HG02610 (cell line): ENCODE measurements around the gene EXOC3L2.
"Not testable (repeated sequence)": the region's sequence is repeated elsewhere in the genome, so short reads cannot be mapped to it uniquely, and the experiment has no call there.

Experiments
- ATAC-seq: cut with Tn5 transposase; IDR thresholded peaks from one replicate; pipeline ENCODE4 v1.9.1; 2021; ENCODE audit warnings: mild to moderate bottlenecking, moderate library complexity; ENCODE audit not compliant: unreplicated experiment

Gene EXOC3L2

GRCh38 chr19:45256836-45257235 is 11.6 kb upstream of the EXOC3L2 start:
- no peak for ATAC-seq

- ATAC-seq, result no peak
Observed at GRCh38 chr19:45255611-45256157, 10.5 kb upstream of the EXOC3L2 start.

GRCh38 chr19:45254044-45254531 is 8.9 kb upstream of the EXOC3L2 start:
- ATAC-seq, result no peak

- no peak for ATAC-seq
Observed at GRCh38 chr19:45253396-45254027, 8.3 kb upstream of the EXOC3L2 start.

- ATAC-seq, result no peak
Observed at GRCh38 chr19:45251452-45252354, 6.5 kb upstream of the EXOC3L2 start.

- ATAC-seq, result no peak
Observed at GRCh38 chr19:45250832-45251451, 5.7 kb upstream of the EXOC3L2 start, which contains the start of gene MARK4. TSS of gene MARK4 (plus strand) at chr19:45251271. CDS start at chr19:45251589, 318 bp downstream.

GRCh38 chr19:45250216-45250831 is 5.1 kb upstream of the EXOC3L2 start:
- ATAC-seq, result no peak

DNA sequence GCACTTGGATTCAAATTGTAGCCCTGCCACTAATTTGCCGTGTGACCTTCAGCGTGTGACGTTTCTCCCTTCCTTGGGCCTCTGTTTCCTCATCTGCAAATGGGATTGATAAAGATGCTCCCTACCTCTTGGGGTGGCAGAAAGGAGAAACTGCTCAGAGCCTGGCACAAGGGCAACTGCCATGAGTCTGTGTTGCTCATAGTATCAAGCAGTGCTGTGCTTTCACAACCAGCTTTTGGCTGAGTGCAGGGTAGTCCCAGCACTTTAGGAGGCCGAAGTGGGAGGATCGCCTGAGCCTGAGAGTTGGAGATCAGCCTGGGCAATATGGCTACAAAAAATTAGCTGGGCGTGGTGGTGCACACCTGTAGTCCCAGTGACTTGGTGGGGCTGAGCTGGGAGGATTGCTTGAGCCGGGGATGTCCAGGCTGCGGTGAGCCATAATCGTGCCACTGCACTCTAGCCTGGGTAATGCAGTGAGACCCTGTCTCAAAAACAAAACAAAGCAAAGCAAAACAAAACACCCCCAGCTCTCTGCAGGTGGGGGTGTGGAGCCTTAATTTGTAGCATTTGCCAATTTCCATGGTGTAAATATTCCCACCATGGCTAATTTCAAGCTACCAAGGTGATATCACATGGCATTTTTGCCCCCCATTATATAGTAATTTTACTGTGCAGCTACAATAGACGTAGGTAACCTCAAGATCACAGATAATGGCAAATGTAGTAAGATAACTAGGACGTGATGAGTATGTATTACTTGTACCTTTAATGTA is 4.2 kb upstream of the EXOC3L2 start:
- no peak for ATAC-seq

- ATAC-seq, result no peak
Observed at GRCh38 chr19:45247136-45247535, 1.9 kb upstream of the EXOC3L2 start.

- ATAC-seq, result no peak
Observed at GRCh38 chr19:45245826-45246225, 619 bp upstream of the EXOC3L2 start.

DNA sequence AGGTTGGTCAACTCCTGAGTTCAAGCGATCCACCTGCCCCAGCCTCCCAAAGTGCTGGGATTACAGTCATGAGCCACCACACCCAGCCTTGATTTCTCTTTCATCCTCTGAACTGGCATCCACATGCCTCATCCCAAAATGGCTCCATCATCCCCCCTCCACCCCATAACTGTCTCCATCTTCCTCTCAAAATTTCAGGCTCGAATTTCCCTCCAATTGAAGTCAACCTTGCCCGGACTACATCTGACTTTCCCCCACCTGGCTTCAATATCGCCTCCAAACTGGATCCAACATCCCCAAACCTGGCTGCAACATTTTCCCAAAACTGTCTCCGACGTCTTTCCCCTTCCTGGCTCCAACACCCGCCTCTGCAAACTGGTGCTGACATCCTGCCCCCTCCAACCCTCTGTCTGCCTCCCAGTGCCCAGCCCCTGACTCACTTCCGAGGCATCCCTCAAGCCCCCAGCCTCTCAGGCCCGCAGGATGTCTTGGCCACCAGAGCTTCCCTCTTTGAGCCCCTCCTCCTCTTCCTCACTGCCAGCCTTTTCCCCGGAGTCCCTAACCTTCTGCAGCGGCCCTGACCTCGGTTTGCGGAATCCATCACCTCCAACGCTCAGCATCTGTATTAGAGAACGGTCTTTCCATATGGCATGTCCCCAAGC is 943 bp downstream of the EXOC3L2 start:
- ATAC-seq, result no peak

DNA sequence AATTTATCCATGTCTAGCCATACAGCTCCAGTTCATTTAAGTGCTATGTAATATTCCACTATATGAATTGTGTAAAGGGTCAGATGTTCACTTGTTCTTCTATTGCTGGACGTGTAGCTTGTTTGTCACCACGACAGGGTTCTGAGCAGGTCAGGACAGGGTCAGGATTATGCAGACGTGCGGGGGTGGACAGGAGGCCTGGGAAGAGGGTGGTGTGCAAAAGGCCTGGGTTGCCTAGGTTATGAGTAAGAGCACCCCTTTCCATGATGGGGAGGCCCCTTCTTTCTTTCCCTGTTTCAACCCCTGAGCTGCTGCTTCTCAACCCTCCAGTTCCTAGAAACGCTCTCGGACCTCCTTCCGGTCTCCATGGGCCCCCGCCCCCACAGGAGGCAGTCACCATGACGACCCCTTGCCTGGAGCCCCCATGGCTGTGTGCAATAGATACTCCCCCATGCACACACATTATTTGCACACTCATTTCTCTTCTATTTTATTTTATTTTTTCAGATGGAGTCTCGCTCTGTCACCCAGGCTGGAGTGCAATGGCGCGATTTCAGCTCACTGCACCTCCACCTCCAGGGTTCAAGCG is 2.0 kb downstream of the EXOC3L2 start:
- no peak for ATAC-seq

DNA sequence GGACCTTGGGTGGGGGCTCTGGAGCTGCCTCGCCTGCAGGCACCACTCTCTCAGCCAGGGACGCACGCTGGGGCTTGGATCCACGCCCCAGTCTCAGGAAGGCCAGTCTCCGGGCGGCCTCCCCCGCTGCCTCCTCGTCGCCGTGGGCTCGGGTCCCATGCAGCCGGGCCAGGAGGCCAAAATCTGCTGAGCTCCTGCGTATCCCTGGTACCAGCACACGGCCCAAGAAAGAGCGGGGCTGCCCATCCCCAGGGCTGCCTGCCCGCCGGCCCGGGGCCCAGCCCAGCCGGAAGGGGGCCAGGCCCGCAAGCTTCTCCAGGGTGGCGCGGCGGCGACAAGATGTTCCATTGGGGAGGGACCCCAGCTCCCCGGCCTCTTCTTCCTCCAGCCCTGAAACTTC is 6.7 kb downstream of the EXOC3L2 start:
- ATAC-seq, result no peak

- ATAC-seq, result no peak
Observed at GRCh38 chr19:45235485-45235884, 9.7 kb downstream of the EXOC3L2 start.

DNA sequence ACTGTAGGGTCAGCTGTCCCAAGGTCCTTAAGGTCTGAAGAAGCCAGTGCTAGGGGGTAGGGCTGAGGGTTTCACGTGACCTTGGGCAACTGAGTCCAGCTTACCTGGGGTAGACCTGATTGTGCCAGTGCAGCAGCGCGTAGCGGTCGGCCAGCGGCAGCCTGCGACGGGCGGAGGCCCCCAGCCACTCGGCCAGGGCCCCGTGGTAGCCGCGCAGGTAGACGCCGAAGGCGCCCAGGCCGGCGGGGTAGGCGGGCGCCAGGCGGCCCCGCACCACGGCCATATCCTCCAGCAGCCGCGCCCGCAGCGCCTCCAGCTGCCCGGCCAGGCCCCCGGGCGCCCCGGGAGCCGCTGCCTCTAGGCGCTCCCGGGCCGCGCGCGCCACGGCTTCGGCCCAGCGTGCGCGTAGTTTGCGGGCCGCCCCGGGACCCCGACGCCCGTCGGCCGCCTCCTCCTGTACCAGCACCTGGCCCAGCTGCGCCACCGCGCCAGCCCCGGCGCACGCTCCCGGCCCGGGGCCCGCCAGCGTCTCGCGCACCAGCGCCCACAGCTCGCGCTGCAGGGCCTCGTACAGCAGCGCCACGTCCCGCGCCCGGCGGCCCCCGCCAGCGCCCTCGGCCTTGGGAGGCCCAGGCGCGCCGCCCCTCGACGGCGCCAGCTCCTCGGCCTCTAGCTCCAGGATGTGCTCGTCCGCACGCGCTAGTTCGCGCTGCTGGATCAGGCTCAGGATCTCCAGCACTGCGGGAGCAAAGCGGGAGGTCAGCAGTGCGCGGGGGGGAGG is 10.9 kb downstream of the EXOC3L2 start:
- ATAC-seq, result no peak

GRCh38 chr19:45231891-45232290 is 13.3 kb downstream of the EXOC3L2 start:
- no peak for ATAC-seq

GRCh38 chr19:45229056-45229455 is 16.2 kb downstream of the EXOC3L2 start:
- ATAC-seq, result not testable (repeated sequence)

- no peak for ATAC-seq
Observed at GRCh38 chr19:45224645-45225044, 20.6 kb downstream of the EXOC3L2 start.
